BJ (cell line): ENCODE data around the gene NFIL3. TPM values are rescaled to one million over a fixed set of nuclear protein-coding genes. Genes with fewer than 3 reads are reported as not detected.

Experiments used
- CTCF ChIA-PET: fragments of 350-600 bp; formaldehyde crosslinking; extraction: SDS; loops from one replicate; lab custom pipeline; 2021; ENCODE audit warnings: antibody characterized with exemption, inconsistent platforms; lab: Yijun Ruan, JAX
- POLR2A ChIA-PET: fragments of 300-600 bp; sonication (Branson Sonifier 250); formaldehyde crosslinking; extraction: SDS; loops from one replicate; lab custom pipeline; 2021; ENCODE audit warnings: antibody characterized with exemption; lab: Charles Lee
- DNase-seq: peaks from one replicate; pipeline ENCODE4 v3.0.0-alpha.2; 2011; ENCODE audit warnings: low read depth
- H3K27me3 ChIP-seq: 2 replicates; pipeline ENCODE4 v1.6.0; 2011; ENCODE audit warnings: low read length; ENCODE audit not compliant: control insufficient read depth, insufficient read depth
- H3K36me3 ChIP-seq: 2 replicates; pipeline ENCODE4 v1.5.1; 2011; ENCODE audit warnings: low read length; ENCODE audit not compliant: control insufficient read depth, insufficient read depth
- H3K4me3 ChIP-seq: 2 replicates; pipeline ENCODE4 v1.5.1; 2011; ENCODE audit warnings: low read depth, mild to moderate bottlenecking, control low read depth, low read length
- polyA plus RNA-seq: library from polyadenylated mRNA; depleted of rRNA; stranded (reverse); fragments of >200 nt; gene quantifications from 2 replicates; pipeline ENCODE4 v1.2.3, GENCODE V29; 2011
- TF ChIP-seq, protein P1 (sequence below): IDR thresholded peaks from 2 replicates; pipeline ENCODE4 v1.5.1; 2011; ENCODE audit warnings: low read depth, mild to moderate bottlenecking, control low read depth, inconsistent platforms, low read length, moderate library complexity; ENCODE audit not compliant: insufficient read depth

NFIL3 gene
- polyA plus RNA-seq, 1 experiment: 6.9 TPM

DNA sequence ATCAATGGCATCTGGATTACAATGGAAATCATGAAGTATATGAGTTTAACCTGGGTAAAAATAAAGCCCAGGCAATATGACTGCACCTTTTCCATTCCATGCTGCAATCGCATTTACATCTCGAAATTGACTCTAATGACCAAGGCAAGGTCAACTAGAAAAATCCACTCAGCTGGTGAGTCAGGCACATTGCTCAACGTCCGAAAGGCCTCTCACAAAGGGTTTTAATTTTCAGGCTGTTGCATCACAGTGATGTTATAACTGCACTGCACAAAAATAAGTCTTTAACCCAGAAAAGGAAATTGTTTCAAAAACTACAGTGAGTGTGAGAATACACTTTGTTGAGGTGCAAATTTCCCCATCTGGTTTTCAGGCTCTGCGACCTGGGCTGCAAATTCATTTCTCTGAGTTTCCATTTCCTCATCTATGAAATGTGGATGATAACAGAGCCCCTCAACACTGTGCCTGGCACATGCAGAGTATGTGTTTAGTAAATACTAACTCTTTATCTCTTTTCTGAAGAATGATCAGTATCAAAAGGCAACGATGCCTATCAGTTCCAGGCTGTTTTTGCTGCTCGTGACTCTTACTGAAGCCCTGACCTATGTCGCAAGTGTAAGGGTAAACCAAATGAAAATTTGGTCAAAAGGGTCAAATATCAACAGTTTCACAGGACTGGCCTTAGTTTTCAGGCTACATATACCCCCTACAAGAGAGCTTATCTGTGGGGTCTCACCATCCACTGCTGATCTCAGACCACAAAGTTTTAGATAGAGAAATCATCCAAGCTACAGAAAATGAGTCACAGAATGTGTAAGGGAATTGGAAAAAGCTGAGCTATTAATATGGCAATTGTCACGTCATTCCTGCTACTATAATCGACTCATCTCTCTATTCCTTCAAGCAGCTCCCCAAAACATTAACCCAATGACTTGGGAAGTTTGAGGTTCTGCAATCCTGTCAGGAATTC is 4.1 kb downstream of the NFIL3 start:
- H3K36me3 ChIP-seq: no peaks in the 10 kb centered on the region
- no peak overlapping the region for H3K4me3 ChIP-seq
- peak; percentile 89 for DNase-seq
- CTCF ChIA-PET: interaction anchor here (0.6 to 1.1 kb wide), 5 partner anchors 8 to 504 kb away, joined by 3 to 4 read pairs (median 3); no protein-coding TSS in a partner anchor
- no peaks in the 10 kb centered on the region for H3K27me3 ChIP-seq
- TF ChIP-seq, protein P1, sequence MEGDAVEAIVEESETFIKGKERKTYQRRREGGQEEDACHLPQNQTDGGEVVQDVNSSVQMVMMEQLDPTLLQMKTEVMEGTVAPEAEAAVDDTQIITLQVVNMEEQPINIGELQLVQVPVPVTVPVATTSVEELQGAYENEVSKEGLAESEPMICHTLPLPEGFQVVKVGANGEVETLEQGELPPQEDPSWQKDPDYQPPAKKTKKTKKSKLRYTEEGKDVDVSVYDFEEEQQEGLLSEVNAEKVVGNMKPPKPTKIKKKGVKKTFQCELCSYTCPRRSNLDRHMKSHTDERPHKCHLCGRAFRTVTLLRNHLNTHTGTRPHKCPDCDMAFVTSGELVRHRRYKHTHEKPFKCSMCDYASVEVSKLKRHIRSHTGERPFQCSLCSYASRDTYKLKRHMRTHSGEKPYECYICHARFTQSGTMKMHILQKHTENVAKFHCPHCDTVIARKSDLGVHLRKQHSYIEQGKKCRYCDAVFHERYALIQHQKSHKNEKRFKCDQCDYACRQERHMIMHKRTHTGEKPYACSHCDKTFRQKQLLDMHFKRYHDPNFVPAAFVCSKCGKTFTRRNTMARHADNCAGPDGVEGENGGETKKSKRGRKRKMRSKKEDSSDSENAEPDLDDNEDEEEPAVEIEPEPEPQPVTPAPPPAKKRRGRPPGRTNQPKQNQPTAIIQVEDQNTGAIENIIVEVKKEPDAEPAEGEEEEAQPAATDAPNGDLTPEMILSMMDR: no peak
- POLR2A ChIA-PET: no interaction called here

DNA sequence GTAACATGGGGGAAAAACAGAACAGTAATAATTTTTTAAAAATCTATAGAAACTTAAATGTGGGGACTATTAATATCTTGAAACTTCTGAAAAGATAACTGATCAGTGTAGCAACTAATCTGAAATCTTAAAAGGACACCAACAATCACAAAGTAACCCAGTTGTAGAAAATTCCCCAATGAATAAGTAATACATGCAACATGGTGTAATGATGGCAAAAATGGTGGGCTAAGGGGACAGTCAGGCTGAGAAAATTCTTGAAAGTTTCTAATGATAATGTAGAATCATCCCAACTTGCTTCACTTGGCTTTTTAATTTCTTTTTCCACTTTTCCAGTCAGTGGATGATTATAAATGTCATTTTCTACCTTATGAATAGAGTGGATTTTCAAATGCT is 5.4 kb downstream of the NFIL3 start:
- ChIA-PET POLR2A (no interaction called here), CTCF (no interaction called here)
- no peak for DNase-seq
- no peaks in the 10 kb centered on the region for H3K36me3 ChIP-seq
- TF ChIP-seq, protein P1: no peak
- H3K27me3 ChIP-seq: no peaks in the 10 kb centered on the region
- H3K4me3 ChIP-seq: no peak overlapping the region

DNA sequence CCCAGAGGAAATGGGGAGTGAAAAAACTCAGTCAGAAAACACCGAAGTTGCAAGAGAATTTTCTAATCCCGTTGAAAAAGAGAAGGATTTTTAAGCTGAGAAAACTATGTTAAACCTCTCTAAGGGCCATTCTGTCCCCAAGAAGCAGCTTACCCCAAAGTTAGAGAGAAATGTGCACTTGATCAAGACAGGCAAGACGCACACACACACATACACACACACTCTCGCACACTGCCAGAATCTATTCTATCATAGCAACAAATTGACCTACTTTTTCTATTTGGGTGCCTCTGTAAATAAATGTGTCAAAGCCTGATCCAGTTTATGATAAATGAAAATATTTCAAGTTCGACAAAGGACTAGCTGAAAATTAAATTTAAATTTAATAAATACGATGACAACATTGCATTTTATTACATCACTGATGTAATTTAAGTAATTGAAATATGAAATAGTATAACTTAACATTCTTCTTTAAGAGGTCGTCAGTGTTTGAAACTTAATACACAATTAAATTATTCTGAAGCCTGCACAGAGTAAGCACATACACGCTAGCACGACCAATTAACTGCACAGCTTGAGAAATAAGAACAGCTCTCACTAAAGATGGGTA is 5.9 kb downstream of the NFIL3 start:
- H3K27me3 ChIP-seq: no peaks in the 10 kb centered on the region
- no peak for DNase-seq
- POLR2A ChIA-PET: no interaction called here
- TF ChIP-seq, protein P1: no peak
- CTCF ChIA-PET: no interaction called here
- no peaks in the 10 kb centered on the region for H3K36me3 ChIP-seq
- no peak overlapping the region for H3K4me3 ChIP-seq

DNA sequence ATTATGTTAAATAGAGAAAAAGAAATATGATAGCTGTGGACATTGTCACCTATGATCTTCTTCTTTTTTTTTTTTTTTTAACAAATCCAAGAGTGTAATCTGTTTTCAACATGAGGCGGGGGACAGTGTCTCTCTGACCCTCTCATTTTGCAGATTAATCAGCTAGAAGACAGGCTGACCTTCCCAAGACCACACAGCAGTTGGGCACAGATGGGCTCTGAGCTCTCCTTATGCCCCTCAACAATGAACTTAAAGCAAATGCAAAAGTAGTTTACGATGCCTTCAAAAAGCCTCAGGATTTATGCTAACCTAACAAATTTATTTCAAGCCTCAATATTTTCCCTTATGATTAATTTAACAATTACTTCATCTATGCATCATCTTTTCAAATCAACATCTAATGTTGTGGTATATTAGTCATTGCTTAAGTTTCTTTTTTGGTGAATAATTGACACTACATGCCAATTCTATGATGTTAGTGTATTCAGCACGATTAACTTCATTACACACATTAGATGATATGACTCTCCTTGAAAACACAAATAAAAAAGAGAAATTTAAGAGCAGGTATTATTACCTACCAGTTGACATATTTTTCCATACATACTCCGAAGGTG is 7.4 kb downstream of the NFIL3 start:
- Histone ChIP-seq H3K4me3 (no peak overlapping the region), H3K36me3 (no peaks in the 10 kb centered on the region), H3K27me3 (no peaks in the 10 kb centered on the region)
- TF ChIP-seq, protein P1: no peak
- ChIA-PET POLR2A (no interaction called here), CTCF (no interaction called here)
- DNase-seq: no peak

DNA sequence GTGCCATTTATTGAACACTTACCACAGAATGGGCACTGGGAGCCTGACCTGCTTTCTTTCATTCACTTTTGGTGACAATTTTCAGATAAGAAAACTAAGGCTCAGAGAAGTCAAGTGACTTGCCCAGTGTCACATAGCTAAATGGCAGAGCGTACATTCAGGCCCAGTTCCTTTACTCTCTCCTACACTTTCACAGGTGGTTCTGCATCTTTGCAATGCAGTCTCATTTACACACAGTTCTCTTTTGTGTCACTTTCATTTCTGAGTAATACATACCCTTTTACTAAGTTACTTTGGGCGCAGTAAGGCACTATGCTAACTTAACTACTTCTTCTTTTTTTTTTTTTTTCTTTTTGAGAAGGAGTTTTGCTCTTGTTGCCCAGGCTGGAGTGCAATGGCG is 8.3 kb downstream of the NFIL3 start:
- Histone ChIP-seq H3K27me3 (no peaks in the 10 kb centered on the region), H3K4me3 (no peak overlapping the region), H3K36me3 (no peaks in the 10 kb centered on the region; the same call in 1 of the 2 replicates)
- TF ChIP-seq, protein P1: no peak
- CTCF ChIA-PET: no interaction called here
- POLR2A ChIA-PET: no interaction called here
- no peak for DNase-seq
